Keratinocyte (primary cell): Measurements from ENCODE around the gene TNRC18. TPM values are rescaled to one million over a fixed set of nuclear protein-coding genes. Genes with fewer than 3 reads are reported as not detected.

Source experiments
- DNase-seq: peaks from one replicate; pipeline ENCODE4 v3.0.0-alpha.2; 2011; ENCODE audit warnings: low read depth, missing footprints, low spot score
- FAIRE-seq: peaks from 2 replicates; lab custom pipeline; 2011; peaks lifted over from hg19 to GRCh38; lab: Jason Lieb, UNC
- H2AFZ ChIP-seq: 2 replicates; pipeline ENCODE4 v1.6.0; 2012; ENCODE audit warnings: low read length, control low read depth, inconsistent platforms; ENCODE audit not compliant: control insufficient read depth
- H3K27ac ChIP-seq: 2 replicates; pipeline ENCODE4 v1.5.1; 2011; ENCODE audit warnings: low read length; ENCODE audit not compliant: control insufficient read depth, insufficient read depth
- H3K27me3 ChIP-seq: 3 replicates; pipeline ENCODE4 v1.6.0; 2011; ENCODE audit warnings: low read length; ENCODE audit not compliant: control insufficient read depth, insufficient read depth; ENCODE audit errors: extremely low read depth
- H3K36me3 ChIP-seq, 2 experiments: 2 replicates in 1 of 2; 3 replicates in 1 of 2; pipeline ENCODE4 v1.5.1; 2011; ENCODE audit warnings: low read length in 2 of 2, mild to moderate bottlenecking in 1 of 2; ENCODE audit not compliant: control insufficient read depth in 2 of 2, insufficient read depth in 2 of 2; ENCODE audit errors: extremely low read depth in 1 of 2
- H3K4me1 ChIP-seq: 3 replicates; pipeline ENCODE4 v1.5.1; 2011; ENCODE audit warnings: low read length; ENCODE audit not compliant: control insufficient read depth, insufficient read depth; ENCODE audit errors: extremely low read depth
- H3K4me2 ChIP-seq: 3 replicates; pipeline ENCODE4 v1.6.0; 2011; ENCODE audit warnings: low read depth, low read length; ENCODE audit not compliant: control insufficient read depth, insufficient read depth; ENCODE audit errors: extremely low read depth
- H3K4me3 ChIP-seq, 3 experiments: fragments of 200-600 bp in 1 of 3; sonication (generic) in 1 of 3; 2 replicates in 2 of 3; 3 replicates in 1 of 3; pipeline ENCODE4 v1.5.1; 2011 to 2016; ENCODE audit warnings: low read length in 3 of 3, mild to moderate bottlenecking in 3 of 3, control low read depth in 2 of 3, inconsistent platforms in 1 of 3, low read depth in 1 of 3, mixed read lengths in 1 of 3, mixed run types in 1 of 3, moderate library complexity in 1 of 3; ENCODE audit not compliant: control insufficient read depth in 2 of 3, insufficient read depth in 2 of 3; ENCODE audit errors: extremely low read depth in 1 of 3
- H3K79me2 ChIP-seq: 2 replicates; pipeline ENCODE4 v1.6.0; 2012; ENCODE audit warnings: low read length; ENCODE audit not compliant: control insufficient read depth, insufficient read depth
- H3K9ac ChIP-seq: 3 replicates; pipeline ENCODE4 v1.6.0; 2011; ENCODE audit warnings: low read length; ENCODE audit not compliant: control insufficient read depth, insufficient read depth; ENCODE audit errors: extremely low read depth
- H3K9me1 ChIP-seq: 3 replicates; pipeline ENCODE4 v1.6.0; 2011; ENCODE audit warnings: low read length; ENCODE audit not compliant: control insufficient read depth, insufficient read depth; ENCODE audit errors: extremely low read depth
- H3K9me3 ChIP-seq: 2 replicates; pipeline ENCODE4 v1.5.1; 2012; ENCODE audit warnings: low read depth, low read length; ENCODE audit not compliant: control insufficient read depth
- H4K20me1 ChIP-seq: 3 replicates; pipeline ENCODE4 v1.6.0; 2011; ENCODE audit warnings: low read length; ENCODE audit not compliant: control insufficient read depth, insufficient read depth; ENCODE audit errors: extremely low read depth
- EZH2 ChIP-seq: IDR thresholded peaks from one replicate; pipeline ENCODE4 v1.6.1; 2012; ENCODE audit warnings: inconsistent platforms, mild to moderate bottlenecking, low read length, moderate library complexity
- dilution Hi-C: fragments of 300-500 bp; cut with MboI; formaldehyde crosslinking; loops from one replicate; pipeline ENCODE4 v1.7.0; 2020; ENCODE audit warnings: low sequenced_read_pairs; ENCODE audit not compliant: extremely low pct_ligation_motif_present
- polyA plus RNA-seq, 5 experiments: library from polyadenylated mRNA; depleted of rRNA in 3 of 5; stranded (reverse) in 3 of 5; stranded (forward) in 1 of 5; unstranded in 1 of 5; fragments of >200 nt; gene quantifications; 1 replicate in 1 of 5; 2 replicates in 3 of 5; 3 replicates in 1 of 5; pipeline versions ENCODE4 v1.2.1 to v1.2.3, GENCODE V29; 2011 to 2012; ENCODE audit warnings: missing spikeins in 2 of 5, low read depth in 1 of 5, low replicate concordance in 1 of 5
- TF ChIP-seq, protein P1 (sequence below), 3 experiments: IDR thresholded peaks in 1 of 3; conservative IDR thresholded peaks in 1 of 3; optimal IDR thresholded peaks in 1 of 3; 2 replicates in 2 of 3; 3 replicates in 1 of 3; pipeline versions ENCODE3 to v1.5.1; 2011; ENCODE audit warnings: low read length in 3 of 3, mild to moderate bottlenecking in 3 of 3, moderate library complexity in 2 of 3, control low read depth in 1 of 3, inconsistent platforms in 1 of 3; ENCODE audit not compliant: insufficient read depth in 2 of 3; ENCODE audit errors: extremely low read depth in 1 of 3

Gene TNRC18
- polyA plus RNA-seq, 1 donor (not counting 4 experiments of a cell fraction or from before 2014, with no cell fraction given): 13.2 TPM

DNA sequence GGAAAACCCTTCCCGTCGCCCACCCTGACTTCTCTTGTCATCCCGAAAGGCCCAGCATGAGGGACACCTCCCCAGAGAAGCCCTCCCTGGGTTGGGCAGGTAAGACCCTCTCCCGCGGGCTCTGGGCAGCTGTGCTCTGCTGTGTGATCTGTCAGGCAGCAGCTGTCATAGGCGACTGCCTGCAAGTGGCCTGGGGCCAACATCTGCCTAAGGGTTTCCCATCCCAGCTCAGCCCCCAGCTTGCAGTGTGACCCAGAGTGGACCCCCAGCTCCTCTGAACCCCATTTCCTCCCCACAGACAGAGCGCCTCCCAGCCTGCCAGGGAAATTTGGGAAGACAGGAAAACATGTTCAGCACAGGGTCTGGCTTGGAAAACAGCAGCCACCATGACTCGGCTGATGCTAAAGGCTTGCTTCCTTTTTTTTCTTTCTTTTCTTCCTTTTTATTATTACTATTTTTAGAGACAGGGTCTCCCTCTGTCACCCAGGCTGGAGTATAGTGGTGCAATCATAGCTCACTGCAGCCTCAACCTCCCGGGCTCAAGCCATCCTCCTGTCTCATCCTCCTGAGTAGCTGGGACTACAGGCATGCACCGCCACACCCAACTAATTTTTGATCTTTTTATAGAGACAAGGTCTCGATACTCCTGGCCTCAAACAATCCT, 18.3 kb upstream of the TNRC18 start:
- Histone ChIP-seq H4K20me1 (no peaks in the 10 kb centered on the region), H3K9me3 (no peaks in the 10 kb centered on the region), H3K4me2 (no peak overlapping the region), H2AFZ (no peak overlapping the region), H3K9me1 (no peaks in the 10 kb centered on the region), H3K79me2 (no peaks in the 10 kb centered on the region), H3K9ac (no peak overlapping the region), H3K4me3 (no peak overlapping the region), H3K27me3 (peaks cover 6% of the 10 kb centered on the region), H3K27ac (no peak overlapping the region), H3K36me3 (no peaks in the 10 kb centered on the region), H3K4me1 (no peaks in the 10 kb centered on the region)
- DNase-seq (no peak), FAIRE-seq (no peak)
- dilution Hi-C loops: no loop called here
- TF ChIP-seq, protein P1, sequence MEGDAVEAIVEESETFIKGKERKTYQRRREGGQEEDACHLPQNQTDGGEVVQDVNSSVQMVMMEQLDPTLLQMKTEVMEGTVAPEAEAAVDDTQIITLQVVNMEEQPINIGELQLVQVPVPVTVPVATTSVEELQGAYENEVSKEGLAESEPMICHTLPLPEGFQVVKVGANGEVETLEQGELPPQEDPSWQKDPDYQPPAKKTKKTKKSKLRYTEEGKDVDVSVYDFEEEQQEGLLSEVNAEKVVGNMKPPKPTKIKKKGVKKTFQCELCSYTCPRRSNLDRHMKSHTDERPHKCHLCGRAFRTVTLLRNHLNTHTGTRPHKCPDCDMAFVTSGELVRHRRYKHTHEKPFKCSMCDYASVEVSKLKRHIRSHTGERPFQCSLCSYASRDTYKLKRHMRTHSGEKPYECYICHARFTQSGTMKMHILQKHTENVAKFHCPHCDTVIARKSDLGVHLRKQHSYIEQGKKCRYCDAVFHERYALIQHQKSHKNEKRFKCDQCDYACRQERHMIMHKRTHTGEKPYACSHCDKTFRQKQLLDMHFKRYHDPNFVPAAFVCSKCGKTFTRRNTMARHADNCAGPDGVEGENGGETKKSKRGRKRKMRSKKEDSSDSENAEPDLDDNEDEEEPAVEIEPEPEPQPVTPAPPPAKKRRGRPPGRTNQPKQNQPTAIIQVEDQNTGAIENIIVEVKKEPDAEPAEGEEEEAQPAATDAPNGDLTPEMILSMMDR (optimal IDR thresholded peaks at IDR 0.05 in 1 of 3, IDR thresholded peaks at IDR 0.05 in 1 of 3, conservative IDR thresholded peaks at IDR 0.05 in 1 of 3; ENCODE audit: extremely low read depth in 1 of 3, insufficient read depth in 2 of 3, low read length in 3 of 3): no peak
- TF ChIP-seq EZH2: no peak

DNA sequence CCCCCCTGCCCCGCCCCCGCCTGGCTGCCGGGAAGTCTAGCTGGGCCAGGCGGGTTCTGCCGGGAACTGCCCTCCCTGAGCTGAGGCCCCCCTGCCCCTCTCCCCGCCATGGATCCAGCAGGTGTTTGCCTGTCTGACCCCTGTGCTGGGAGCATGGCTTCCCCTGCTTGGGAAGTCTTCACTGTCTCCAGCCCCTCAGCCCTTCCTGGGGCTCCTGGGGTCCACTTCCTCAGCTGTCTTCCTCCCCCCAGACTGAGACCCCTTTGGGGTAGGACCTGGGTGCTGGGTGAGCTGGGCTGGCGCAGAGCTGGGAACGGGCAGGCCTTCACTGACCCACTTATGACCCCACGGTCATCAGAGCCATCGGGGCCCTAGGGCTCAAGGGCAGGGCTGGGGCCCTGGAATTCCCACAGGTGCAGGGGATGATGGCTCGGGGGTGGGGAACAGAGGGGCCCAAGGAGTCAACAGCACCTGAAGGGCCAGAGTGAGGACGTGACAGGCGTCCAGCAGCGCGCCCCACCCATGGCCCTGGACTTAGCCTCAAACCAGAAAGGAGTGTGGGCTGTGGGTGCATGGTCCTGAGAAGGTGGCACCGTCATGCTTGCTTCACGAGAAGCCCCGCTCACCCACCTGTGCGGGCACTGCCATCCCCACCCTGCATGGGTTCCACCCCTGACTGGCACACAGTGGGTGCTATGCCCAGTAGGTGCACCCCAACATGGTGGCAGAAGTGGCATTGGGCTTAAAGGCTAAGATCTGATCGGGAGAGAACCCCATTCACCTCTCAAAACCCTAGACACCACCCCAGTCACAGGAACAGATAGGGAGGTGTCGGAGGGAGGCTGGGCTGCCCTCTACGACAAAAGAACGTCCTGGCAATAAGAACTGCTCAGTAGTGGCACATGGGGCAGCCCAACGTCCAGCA, 16.2 kb upstream of the TNRC18 start:
- Histone ChIP-seq H4K20me1 (peaks cover 8% of the 10 kb centered on the region), H3K36me3 (peaks cover 3 to 4% of the 10 kb centered on the region in 2 experiments), H3K4me1 (no peaks in the 10 kb centered on the region), H3K9me3 (no peaks in the 10 kb centered on the region), H3K27me3 (peaks cover 6% of the 10 kb centered on the region), H3K79me2 (no peaks in the 10 kb centered on the region), H3K9ac (no peak overlapping the region), H3K4me3 (no peak overlapping the region), H3K9me1 (no peaks in the 10 kb centered on the region), H2AFZ (no peak overlapping the region), H3K4me2 (no peak overlapping the region), H3K27ac (no peak overlapping the region)
- dilution Hi-C loops: no loop called here
- no peak for FAIRE-seq
- TF ChIP-seq EZH2: no peak
- TF ChIP-seq, protein P1 (optimal IDR thresholded peaks at IDR 0.05 in 1 of 3, IDR thresholded peaks at IDR 0.05 in 1 of 3, conservative IDR thresholded peaks at IDR 0.05 in 1 of 3; ENCODE audit: extremely low read depth in 1 of 3, insufficient read depth in 2 of 3, low read length in 3 of 3): no peak
- no peak for DNase-seq
